GM18508 (cell line): Measurements from ENCODE around the gene FBXW4.
"Not testable (repeated sequence)": the region's sequence is repeated elsewhere in the genome, so short reads cannot be mapped to it uniquely, and the experiment has no call there.

Experiments used
- ATAC-seq: cut with Tn5 transposase; IDR thresholded peaks from one replicate; pipeline ENCODE4 v1.9.1; 2021; ENCODE audit warnings: moderate number of reproducible peaks; ENCODE audit not compliant: insufficient read depth, unreplicated experiment

FBXW4 gene

GRCh38 chr10:101597091-101597900 lies 97.7 kb downstream of the FBXW4 start:
- ATAC-seq = no peak

GRCh38 chr10:101595591-101596433 lies 99.2 kb downstream of the FBXW4 start:
- no peak for ATAC-seq

GRCh38 chr10:101593331-101593730 lies 101.6 kb downstream of the FBXW4 start:
- ATAC-seq = not testable (repeated sequence)

- ATAC-seq = no peak
Observed at GRCh38 chr10:101588879-101589278, 106.1 kb downstream of the FBXW4 start.

- ATAC-seq = peak; percentile 69
Observed at GRCh38 chr10:101587725-101588653, 107.0 kb downstream of the FBXW4 start, which contains the start of the genes DPCD and POLL. Gene DPCD (plus strand): TSS chr10:101588321. CDS start chr10:101588337, 16 bp downstream. Gene POLL (minus strand): TSS chr10:101588257. CDS start chr10:101587360, 897 bp downstream.

GRCh38 chr10:101585841-101586240 lies 109.1 kb downstream of the FBXW4 start:
- no peak for ATAC-seq

- ATAC-seq = no peak
Observed at GRCh38 chr10:101580486-101581399, 114.2 kb downstream of the FBXW4 start.

GRCh38 chr10:101579516-101579870 lies 115.5 kb downstream of the FBXW4 start:
- ATAC-seq = no peak

- ATAC-seq = no peak
Observed at GRCh38 chr10:101578803-101579515, 116.0 kb downstream of the FBXW4 start.

GRCh38 chr10:101578192-101578591 lies 116.8 kb downstream of the FBXW4 start:
- no peak for ATAC-seq

GRCh38 chr10:101577121-101577871 lies 117.7 kb downstream of the FBXW4 start:
- ATAC-seq = no peak

- ATAC-seq = no peak
Observed at GRCh38 chr10:101576211-101576863, 118.6 kb downstream of the FBXW4 start.

- no peak for ATAC-seq
Observed at GRCh38 chr10:101575580-101576210, 119.3 kb downstream of the FBXW4 start.

- no peak for ATAC-seq
Observed at GRCh38 chr10:101575091-101575490, 119.9 kb downstream of the FBXW4 start.

GRCh38 chr10:101573885-101574753 lies 120.9 kb downstream of the FBXW4 start:
- ATAC-seq = no peak

GRCh38 chr10:101572785-101573184 lies 122.2 kb downstream of the FBXW4 start:
- ATAC-seq = no peak
